Islet of Langerhans (tissue), 1 donor: Measurements from ENCODE around the gene ZC3H11A.
"Not testable (repeated sequence)": the region's sequence is repeated elsewhere in the genome, so short reads cannot be mapped to it uniquely, and the experiment has no call there.

Source experiments
- FAIRE-seq: peaks from one replicate; lab custom pipeline; 2011; peaks lifted over from hg19 to GRCh38; lab: Jason Lieb, UNC

The ZC3H11A gene

GRCh38 chr1:203781962-203782361, 13.5 kb upstream of the ZC3H11A start:
- FAIRE-seq = no peak

GRCh38 chr1:203789966-203790365, 5.5 kb upstream of the ZC3H11A start:
- FAIRE-seq = no peak

- no peak for FAIRE-seq
Observed at GRCh38 chr1:203791498-203791897, 3.9 kb upstream of the ZC3H11A start.

GRCh38 chr1:203792486-203792885, 2.9 kb upstream of the ZC3H11A start:
- no peak for FAIRE-seq

GRCh38 chr1:203793561-203793960, 1.9 kb upstream of the ZC3H11A start:
- not testable (repeated sequence) for FAIRE-seq

- no peak for FAIRE-seq
Observed at GRCh38 chr1:203794764-203795440, 521 bp upstream of the ZC3H11A start.

GRCh38 chr1:203796236-203796605, 798 bp downstream of the ZC3H11A start:
- no peak for FAIRE-seq

- no peak for FAIRE-seq
Observed at GRCh38 chr1:203797216-203797615, 1.8 kb downstream of the ZC3H11A start.

GRCh38 chr1:203797948-203798655, 2.7 kb downstream of the ZC3H11A start:
- no peak for FAIRE-seq

GRCh38 chr1:203799157-203799556, 3.7 kb downstream of the ZC3H11A start:
- FAIRE-seq = no peak

- no peak for FAIRE-seq
Observed at GRCh38 chr1:203799971-203800370, 4.5 kb downstream of the ZC3H11A start.

GRCh38 chr1:203805689-203806088, 10.3 kb downstream of the ZC3H11A start:
- FAIRE-seq = no peak

- no peak for FAIRE-seq
Observed at GRCh38 chr1:203807196-203807595, 11.8 kb downstream of the ZC3H11A start.

GRCh38 chr1:203813581-203814341, 18.3 kb downstream of the ZC3H11A start:
- no peak for FAIRE-seq

GRCh38 chr1:203818399-203818798, 23.0 kb downstream of the ZC3H11A start:
- FAIRE-seq = no peak

GRCh38 chr1:203823306-203823705, 27.9 kb downstream of the ZC3H11A start:
- no peak for FAIRE-seq

- no peak for FAIRE-seq
Observed at GRCh38 chr1:203826175-203826574, 30.8 kb downstream of the ZC3H11A start.

GRCh38 chr1:203828002-203828401, 32.6 kb downstream of the ZC3H11A start:
- FAIRE-seq = no peak

GRCh38 chr1:203828503-203828902, 33.1 kb downstream of the ZC3H11A start:
- no peak for FAIRE-seq

GRCh38 chr1:203829247-203829646, 33.8 kb downstream of the ZC3H11A start:
- FAIRE-seq = not testable (repeated sequence)

- no peak for FAIRE-seq
Observed at GRCh38 chr1:203835476-203835875, 40.1 kb downstream of the ZC3H11A start.

- no peak for FAIRE-seq
Observed at GRCh38 chr1:203839081-203839480, 43.7 kb downstream of the ZC3H11A start.

- FAIRE-seq = no peak
Observed at GRCh38 chr1:203840208-203840808, 44.9 kb downstream of the ZC3H11A start.
